ENCODE results near the gene PLAU.
"Not testable (repeated sequence)": the region's sequence is repeated elsewhere in the genome, so short reads cannot be mapped to it uniquely, and the experiment has no call there.

Gene PLAU

GRCh38 chr10:73876971-73877370 is 34.0 kb upstream of the PLAU start:
- DNase-seq (ENCODE audit: low spot score) = no peak

- no peak for DNase-seq (ENCODE audit: low spot score)
Measured at GRCh38 chr10:73877533-73878160, 33.3 kb upstream of the PLAU start.

- no peak for DNase-seq (ENCODE audit: low spot score)
Measured at GRCh38 chr10:73878365-73878764, 32.6 kb upstream of the PLAU start.

- DNase-seq (ENCODE audit: low spot score) = peak; percentile 89
Measured at GRCh38 chr10:73879296-73880173, 31.4 kb upstream of the PLAU start.

GRCh38 chr10:73881221-73881919 is 29.6 kb upstream of the PLAU start:
- DNase-seq (ENCODE audit: low spot score) = no peak

- no peak for DNase-seq (ENCODE audit: low spot score)
Measured at GRCh38 chr10:73884017-73884416, 26.9 kb upstream of the PLAU start.

GRCh38 chr10:73886085-73886529 is 24.8 kb upstream of the PLAU start:
- peak; percentile 82 for DNase-seq (ENCODE audit: low spot score)

GRCh38 chr10:73886661-73887293 is 24.2 kb upstream of the PLAU start:
- DNase-seq (ENCODE audit: low spot score) = no peak

GRCh38 chr10:73887294-73888039 is 23.5 kb upstream of the PLAU start:
- peak; percentile 65 for DNase-seq (ENCODE audit: low spot score)

GRCh38 chr10:73888514-73888913 is 22.4 kb upstream of the PLAU start:
- no peak for DNase-seq (ENCODE audit: low spot score)

GRCh38 chr10:73889014-73889413 is 21.9 kb upstream of the PLAU start:
- peak; percentile 20 for DNase-seq (ENCODE audit: low spot score)

- not testable (repeated sequence) for DNase-seq (ENCODE audit: low spot score)
Measured at GRCh38 chr10:73889416-73889815, 21.5 kb upstream of the PLAU start.

GRCh38 chr10:73890261-73890660 is 20.7 kb upstream of the PLAU start:
- no peak for DNase-seq (ENCODE audit: low spot score)

GRCh38 chr10:73890830-73891229 is 20.1 kb upstream of the PLAU start:
- not testable (repeated sequence) for DNase-seq (ENCODE audit: low spot score)

GRCh38 chr10:73891540-73891939 is 19.4 kb upstream of the PLAU start:
- DNase-seq (ENCODE audit: low spot score) = no peak

- DNase-seq (ENCODE audit: low spot score) = no peak
Measured at GRCh38 chr10:73892310-73893030, 18.5 kb upstream of the PLAU start.

- no peak for DNase-seq (ENCODE audit: low spot score)
Measured at GRCh38 chr10:73893426-73893825, 17.5 kb upstream of the PLAU start.

GRCh38 chr10:73894245-73894971 is 16.5 kb upstream of the PLAU start:
- DNase-seq (ENCODE audit: low spot score) = no peak

- not testable (repeated sequence) for DNase-seq (ENCODE audit: low spot score)
Measured at GRCh38 chr10:73895381-73895780, 15.6 kb upstream of the PLAU start.

GRCh38 chr10:73897693-73898092 is 13.2 kb upstream of the PLAU start:
- no peak for DNase-seq (ENCODE audit: low spot score)
